GM19328 (cell line): ENCODE results near the gene CEACAM20.
"Not testable (repeated sequence)": the region's sequence is repeated elsewhere in the genome, so short reads cannot be mapped to it uniquely, and the experiment has no call there.

Experiments used
- ATAC-seq: cut with Tn5 transposase; IDR thresholded peaks from one replicate; pipeline ENCODE4 v1.9.1; 2021; ENCODE audit warnings: mild to moderate bottlenecking, moderate library complexity; ENCODE audit not compliant: unreplicated experiment

CEACAM20 gene

GRCh38 chr19:44549507-44549906 lies 20.0 kb upstream of the CEACAM20 start:
- no peak for ATAC-seq

- ATAC-seq: no peak
These were observed 19.3 kb upstream of the CEACAM20 start for GRCh38 chr19:44548736-44549135.

- no peak for ATAC-seq
These were observed 14.6 kb upstream of the CEACAM20 start for GRCh38 chr19:44544031-44544430.

- ATAC-seq: no peak
These were observed 13.2 kb upstream of the CEACAM20 start for GRCh38 chr19:44542671-44543070.

GRCh38 chr19:44540736-44541135 lies 11.3 kb upstream of the CEACAM20 start:
- ATAC-seq: no peak

GRCh38 chr19:44539991-44540390 lies 10.5 kb upstream of the CEACAM20 start:
- ATAC-seq: no peak

GRCh38 chr19:44539236-44539826 lies 9.9 kb upstream of the CEACAM20 start:
- ATAC-seq: no peak

GRCh38 chr19:44535361-44535760 lies 5.9 kb upstream of the CEACAM20 start:
- ATAC-seq: not testable (repeated sequence)

- ATAC-seq: no peak
These were observed 3.3 kb upstream of the CEACAM20 start for GRCh38 chr19:44532819-44533218.

- no peak for ATAC-seq
These were observed 1.3 kb upstream of the CEACAM20 start for GRCh38 chr19:44530777-44531176.

- ATAC-seq: no peak
These were observed 1.9 kb downstream of the CEACAM20 start for GRCh38 chr19:44527554-44527953.

- ATAC-seq: no peak
These were observed 3.6 kb downstream of the CEACAM20 start for GRCh38 chr19:44525721-44526430.

GRCh38 chr19:44521370-44521769 lies 8.1 kb downstream of the CEACAM20 start:
- no peak for ATAC-seq

- ATAC-seq: no peak
These were observed 12.3 kb downstream of the CEACAM20 start for GRCh38 chr19:44517146-44517545.

- ATAC-seq: no peak
These were observed 13.6 kb downstream of the CEACAM20 start for GRCh38 chr19:44515907-44516306.

GRCh38 chr19:44515031-44515430 lies 14.4 kb downstream of the CEACAM20 start:
- ATAC-seq: no peak

- ATAC-seq: no peak
These were observed 16.9 kb downstream of the CEACAM20 start for GRCh38 chr19:44512326-44513298.

- ATAC-seq: no peak
These were observed 20.0 kb downstream of the CEACAM20 start for GRCh38 chr19:44509478-44509877.

GRCh38 chr19:44499962-44500949 lies 29.2 kb downstream of the CEACAM20 start, which contains the start of gene ZNF180:
Gene ZNF180, minus strand, starts transcription at chr19:44500522. Its CDS starts 3,188 bp downstream, at chr19:44497334.
- peak; percentile 84 for ATAC-seq

GRCh38 chr19:44499559-44499958 lies 29.9 kb downstream of the CEACAM20 start:
- no peak for ATAC-seq
